HG02610 (cell line): Measurements from ENCODE around the gene MAP7.

Source experiments
- ATAC-seq: cut with Tn5 transposase; IDR thresholded peaks from one replicate; pipeline ENCODE4 v1.9.1; 2021; ENCODE audit warnings: mild to moderate bottlenecking, moderate library complexity; ENCODE audit not compliant: unreplicated experiment

The MAP7 gene

GRCh38 chr6:136427378-136427717 is 122.9 kb downstream of the MAP7 start:
- ATAC-seq = no peak

- ATAC-seq = no peak
These were observed 123.4 kb downstream of the MAP7 start for GRCh38 chr6:136426627-136427377.

GRCh38 chr6:136425793-136426192 is 124.4 kb downstream of the MAP7 start:
- no peak for ATAC-seq

GRCh38 chr6:136424901-136425300 is 125.3 kb downstream of the MAP7 start:
- no peak for ATAC-seq

- no peak for ATAC-seq
These were observed 125.8 kb downstream of the MAP7 start for GRCh38 chr6:136424450-136424849.

GRCh38 chr6:136421537-136422158 is 128.6 kb downstream of the MAP7 start:
- no peak for ATAC-seq

GRCh38 chr6:136420853-136421252 is 129.4 kb downstream of the MAP7 start:
- no peak for ATAC-seq

GRCh38 chr6:136415351-136416007 is 134.7 kb downstream of the MAP7 start:
- ATAC-seq = no peak

- ATAC-seq = no peak
These were observed 137.8 kb downstream of the MAP7 start for GRCh38 chr6:136412410-136412809.

- no peak for ATAC-seq
These were observed 138.5 kb downstream of the MAP7 start for GRCh38 chr6:136411453-136412354.

GRCh38 chr6:136411025-136411325 is 139.2 kb downstream of the MAP7 start:
- ATAC-seq = no peak

- peak; percentile 77 for ATAC-seq
These were observed 139.8 kb downstream of the MAP7 start for GRCh38 chr6:136410201-136411024.

- no peak for ATAC-seq
These were observed 140.6 kb downstream of the MAP7 start for GRCh38 chr6:136409597-136409996.

- ATAC-seq = no peak
These were observed 142.0 kb downstream of the MAP7 start for GRCh38 chr6:136408204-136408603.

GRCh38 chr6:136405420-136406029 is 144.7 kb downstream of the MAP7 start:
- no peak for ATAC-seq

GRCh38 chr6:136404627-136405419 is 145.4 kb downstream of the MAP7 start:
- no peak for ATAC-seq

- ATAC-seq = no peak
These were observed 146.2 kb downstream of the MAP7 start for GRCh38 chr6:136404007-136404406.

- no peak for ATAC-seq
These were observed 146.9 kb downstream of the MAP7 start for GRCh38 chr6:136403110-136403980.
